ENCODE results near the gene RHOBTB3.

GRCh38 chr5:95823218-95823737 is 92.1 kb downstream of the RHOBTB3 start:
- TF ChIP-seq CTCF (IDR thresholded peaks at IDR 0.05) (no peak), POLR2A (IDR thresholded peaks at IDR 0.05) (no peak)
